Stimulated activated CD8-positive, alpha-beta memory T cell treated with anti-CD3 and anti-CD28 coated beads, Interleukin-4, amount 100 ng/mL, for 24 hours (primary cell): ENCODE measurements around the gene IGSF9B.

ENCODE experiments used
- DNase-seq: peaks from one replicate; pipeline ENCODE4 v3.0.0-alpha.2; 2020; ENCODE audit warnings: low read depth

The IGSF9B gene

DNA sequence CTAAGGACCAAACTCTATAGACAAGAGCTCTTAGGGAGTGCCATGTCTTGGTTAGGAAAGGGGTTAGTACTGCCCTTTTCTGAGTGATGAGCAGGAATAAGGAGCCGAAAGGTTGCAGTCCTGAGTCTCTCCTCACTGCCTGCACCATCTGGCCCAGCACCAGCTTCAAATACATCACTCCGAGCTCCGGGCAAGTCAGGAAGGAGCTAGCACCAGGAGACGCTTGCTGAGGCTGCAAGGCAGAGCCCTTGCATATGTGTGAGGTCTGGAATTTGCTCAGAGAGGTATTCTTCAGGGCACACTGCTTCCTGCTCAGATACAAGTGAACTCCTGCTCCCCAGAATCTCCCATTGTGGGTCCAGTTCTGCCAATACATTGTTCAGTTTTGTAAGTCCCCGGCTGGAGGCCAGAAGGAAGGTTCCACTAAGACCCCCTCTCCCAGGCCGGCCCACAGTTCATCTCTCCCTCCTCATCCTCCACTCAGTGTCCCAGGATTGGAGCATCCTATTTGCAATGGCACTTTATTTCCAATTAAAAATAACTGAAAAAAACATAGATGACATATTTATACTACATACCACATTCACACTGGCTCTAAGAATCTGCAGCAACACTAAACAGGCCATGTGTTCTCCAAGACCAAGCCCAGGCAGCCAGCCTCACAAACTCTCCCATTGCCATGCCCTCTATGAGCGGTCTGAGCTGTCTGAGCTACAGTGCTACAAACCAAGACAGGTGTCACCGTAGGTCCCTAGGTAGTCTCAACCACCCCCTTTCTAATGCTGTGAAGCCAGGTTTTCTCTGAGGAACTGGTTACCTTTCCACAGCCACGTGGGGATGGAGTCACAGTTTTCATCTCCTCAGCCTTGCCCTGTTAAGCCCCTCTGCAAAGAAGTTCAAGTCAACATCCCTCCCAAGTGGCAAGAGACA, 56.3 kb downstream of the IGSF9B start:
- no peak for DNase-seq

DNA sequence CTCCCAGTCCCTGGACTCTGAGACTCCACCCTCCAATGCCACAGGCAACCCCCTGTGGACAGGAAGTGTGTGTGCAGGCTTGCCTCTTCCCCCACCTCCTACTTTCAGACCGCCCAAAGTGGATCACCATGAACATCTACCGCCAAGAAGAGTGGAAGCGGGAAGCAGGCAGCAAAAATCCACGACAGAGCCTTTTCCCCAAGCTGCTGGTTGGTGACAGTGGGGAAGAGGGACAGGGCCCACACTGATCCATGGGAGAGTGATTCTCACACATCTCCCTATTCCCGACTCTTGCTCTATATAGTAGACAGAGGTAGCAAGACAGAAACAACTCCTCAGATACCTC, 58.0 kb downstream of the IGSF9B start:
- no peak for DNase-seq

- DNase-seq = no peak
Measured at GRCh38 chr11:133898031-133898769, 58.6 kb downstream of the IGSF9B start.

DNA sequence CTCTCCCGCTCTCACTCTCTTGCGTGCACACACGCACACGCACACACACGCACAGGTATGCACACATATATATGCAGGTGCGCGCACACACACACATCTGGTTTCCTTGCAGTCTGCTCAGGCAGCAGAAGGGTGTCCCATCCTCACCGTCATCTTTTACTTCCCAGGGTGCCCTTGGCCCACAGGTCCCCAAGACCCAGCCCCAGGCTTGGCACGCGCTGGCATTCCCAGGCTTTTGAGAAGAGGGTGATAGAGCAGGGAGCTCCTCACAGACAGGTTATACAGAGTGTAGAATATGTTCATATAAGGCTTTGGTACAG, 59.5 kb downstream of the IGSF9B start:
- no peak for DNase-seq

DNA sequence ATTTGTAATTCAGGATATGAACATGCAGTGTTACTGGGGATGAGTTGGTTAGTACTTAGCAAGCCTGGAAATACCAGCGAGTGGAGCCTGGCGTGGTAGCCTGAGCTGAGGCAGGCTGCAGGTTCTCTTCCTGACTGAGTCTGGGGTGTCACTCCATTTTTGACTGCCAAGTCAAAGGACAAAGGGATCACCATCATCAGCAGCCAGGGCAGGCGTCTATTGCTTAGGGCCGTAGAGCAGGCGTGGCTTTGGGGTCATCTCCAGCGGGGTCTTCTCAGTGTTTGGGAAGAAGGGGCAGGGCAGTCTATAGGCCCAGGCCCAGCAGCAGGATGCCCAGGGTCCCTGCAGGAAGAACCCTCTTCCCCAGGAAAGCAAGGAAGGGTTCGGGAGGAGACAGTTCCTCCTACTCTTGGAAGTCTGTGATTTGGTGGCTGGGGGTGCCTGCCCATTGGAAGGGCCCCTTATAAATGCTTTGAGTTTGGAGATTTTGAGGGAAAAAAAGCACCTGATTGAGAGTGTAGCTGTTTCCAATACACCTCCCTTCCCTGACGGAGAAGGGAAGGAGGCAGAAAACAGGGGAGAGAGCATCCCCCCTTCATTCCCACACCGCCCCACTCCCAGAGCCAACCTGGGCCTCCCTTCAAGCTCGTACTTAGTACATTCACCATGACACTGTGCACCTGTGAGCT, 60.0 kb downstream of the IGSF9B start:
- no peak for DNase-seq

DNA sequence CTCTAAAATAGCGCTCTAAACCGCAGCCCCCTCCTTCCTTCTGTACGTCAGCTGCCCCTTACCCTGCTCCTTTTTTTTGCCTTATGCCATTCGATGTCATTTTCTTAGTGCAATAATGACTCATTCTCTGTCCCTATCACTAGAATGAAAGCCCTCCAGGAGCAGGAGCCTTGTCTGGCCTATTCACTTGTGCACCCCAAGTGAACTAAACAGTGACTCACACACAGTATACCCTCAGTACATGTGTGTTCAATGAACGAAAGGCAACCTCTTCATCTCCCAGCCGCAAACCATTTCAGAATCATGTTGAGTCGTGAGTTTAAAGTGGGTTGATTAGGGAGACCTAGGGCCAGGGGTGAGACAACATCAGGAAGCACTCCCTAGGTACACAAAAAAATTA, 60.7 kb downstream of the IGSF9B start:
- DNase-seq = no peak

DNA sequence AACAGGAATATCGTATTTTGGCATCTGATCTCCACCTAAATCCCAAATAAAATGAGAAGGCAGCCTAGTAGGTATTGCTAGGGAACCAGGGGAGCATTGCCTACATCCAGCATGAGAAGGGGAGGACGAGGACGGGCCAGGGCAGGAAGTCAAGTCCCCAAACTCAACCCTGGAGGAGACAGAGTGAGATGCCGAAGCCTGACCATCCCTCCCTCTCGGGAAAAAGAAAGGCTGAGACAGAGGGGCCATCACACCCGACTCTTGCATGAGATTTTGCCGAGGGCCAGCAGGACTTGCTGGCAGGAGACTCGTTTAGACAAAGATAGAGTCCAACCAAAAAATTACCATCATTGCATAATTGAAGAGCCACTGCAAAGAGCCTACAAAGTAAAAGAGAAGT, 61.2 kb downstream of the IGSF9B start:
- no peak for DNase-seq

- no peak for DNase-seq
Measured at GRCh38 chr11:133895061-133895479, 61.7 kb downstream of the IGSF9B start.

DNA sequence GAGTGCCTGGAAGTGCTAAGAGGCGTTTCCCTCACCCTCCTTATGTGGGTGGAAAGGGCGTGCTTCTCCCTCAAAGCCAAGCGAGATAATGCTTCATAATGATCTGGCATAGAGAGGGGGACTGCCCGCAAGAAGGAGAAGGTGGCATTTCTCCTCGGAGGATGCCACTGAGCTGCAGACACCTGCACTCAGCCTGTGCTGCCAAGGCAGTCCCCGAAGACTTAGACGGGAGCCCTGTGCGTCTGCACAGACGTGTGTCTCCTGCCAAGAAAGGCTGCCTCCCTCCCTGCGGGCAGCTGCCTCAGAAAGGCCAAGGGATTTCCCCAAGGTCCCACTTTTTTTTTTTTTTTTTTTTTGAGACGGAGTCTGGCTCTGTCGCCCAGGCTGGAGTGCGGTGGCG, 63.4 kb downstream of the IGSF9B start:
- no peak for DNase-seq

DNA sequence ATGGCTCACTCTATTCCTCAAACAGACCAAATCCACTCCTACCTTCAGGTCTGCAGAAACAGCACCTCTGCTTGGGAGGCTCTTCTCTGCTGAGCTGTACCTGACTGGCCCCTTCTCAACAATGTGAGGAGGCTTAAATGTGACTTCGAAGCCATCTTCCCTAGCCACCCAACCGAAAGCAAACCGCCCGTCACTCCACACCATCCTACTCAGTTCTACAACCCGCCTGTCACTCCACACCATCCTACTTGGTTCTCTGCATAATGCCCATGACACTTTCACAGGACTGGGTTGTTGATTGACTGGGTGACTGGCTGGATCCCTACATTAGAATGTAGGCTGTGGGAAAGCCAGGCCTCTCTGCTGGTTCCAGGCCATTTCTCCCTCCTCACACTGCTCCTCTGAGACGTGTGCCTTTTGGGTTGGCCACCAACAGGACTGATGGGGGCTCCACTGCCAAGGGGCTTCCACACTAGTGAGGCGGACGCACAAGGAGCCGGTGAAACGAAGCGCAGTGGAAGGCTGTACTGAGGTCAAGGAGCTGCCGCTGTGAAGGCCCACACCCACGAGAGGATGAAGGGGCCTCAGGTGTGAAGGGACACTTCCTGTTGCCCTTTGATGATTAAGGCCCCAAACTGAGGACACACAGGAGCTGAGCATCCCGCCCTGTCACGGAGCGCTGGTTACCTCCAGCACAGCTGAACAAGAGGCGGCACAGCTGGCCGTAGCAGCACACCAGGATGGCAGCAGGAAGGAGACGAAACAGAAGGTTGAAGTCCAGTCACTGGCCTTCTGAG, 64.0 kb downstream of the IGSF9B start:
- no peak for DNase-seq

DNA sequence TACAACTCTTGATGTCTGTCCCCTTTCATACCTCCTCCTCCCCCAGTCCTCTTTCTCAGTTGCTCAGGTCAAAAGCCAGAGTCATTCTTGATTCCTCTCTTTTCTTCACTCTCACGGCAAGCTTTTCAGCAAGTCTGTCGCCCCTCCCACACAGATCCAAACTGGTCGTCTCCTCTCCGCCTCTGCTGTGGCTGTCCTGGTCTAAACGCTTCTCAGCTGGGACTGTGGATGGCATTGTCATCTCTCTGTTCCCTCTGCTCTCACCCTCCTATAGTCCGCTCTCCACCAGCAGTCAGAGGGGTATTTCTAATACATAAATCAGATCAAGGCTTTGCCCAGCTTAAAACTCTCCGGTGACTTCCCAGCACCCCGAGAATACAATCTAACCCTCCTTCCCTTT, 64.6 kb downstream of the IGSF9B start:
- no peak for DNase-seq

DNA sequence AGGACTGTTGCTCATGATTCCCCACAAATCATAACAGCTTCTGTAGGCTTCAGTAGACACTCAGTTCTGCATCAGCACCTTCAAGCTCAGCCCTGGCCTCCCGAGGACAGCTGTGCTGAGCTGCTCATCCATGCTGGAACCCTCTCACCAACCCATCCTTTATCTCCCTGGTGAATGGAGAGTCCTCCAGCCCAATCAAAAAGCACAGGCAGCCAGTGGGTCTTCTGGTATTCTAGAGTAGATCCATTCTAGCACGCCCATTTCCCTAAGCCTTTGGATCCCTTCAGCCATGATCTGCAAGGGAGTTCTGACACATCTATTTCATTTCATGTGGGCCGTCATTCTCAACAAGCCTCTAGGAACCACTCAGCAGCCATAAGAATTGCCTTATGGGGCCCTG, 66.9 kb downstream of the IGSF9B start:
- DNase-seq = no peak

GRCh38 chr11:133889188-133889587, 67.6 kb downstream of the IGSF9B start:
- no peak for DNase-seq

- DNase-seq = no peak
Measured at GRCh38 chr11:133887692-133888332, 69.0 kb downstream of the IGSF9B start.

GRCh38 chr11:133886029-133886428, 70.7 kb downstream of the IGSF9B start:
- no peak for DNase-seq

DNA sequence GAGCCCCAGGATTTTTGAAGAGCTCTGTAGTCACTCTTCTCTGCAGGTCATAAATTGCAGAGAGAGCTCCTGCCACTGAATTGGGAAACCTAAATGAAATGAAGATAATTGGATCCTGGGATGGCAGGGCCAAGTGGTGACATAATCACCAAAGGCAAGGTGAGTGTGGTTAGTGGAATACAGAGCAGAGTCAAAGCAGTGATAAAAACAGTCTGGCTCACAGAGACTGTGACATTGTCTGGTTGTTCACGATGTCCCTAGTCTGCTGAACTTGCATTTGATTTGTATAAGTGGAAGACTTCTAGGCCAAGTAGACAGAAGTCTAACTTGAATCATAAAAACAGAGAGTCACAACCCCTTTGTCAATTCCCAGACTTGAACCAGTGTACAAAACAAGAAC, 84.6 kb downstream of the IGSF9B start:
- no peak for DNase-seq

- no peak for DNase-seq
Measured at GRCh38 chr11:133867456-133867855, 89.3 kb downstream of the IGSF9B start.

GRCh38 chr11:133865466-133865865, 91.3 kb downstream of the IGSF9B start:
- DNase-seq = no peak

GRCh38 chr11:133864756-133865155, 92.0 kb downstream of the IGSF9B start:
- no peak for DNase-seq

DNA sequence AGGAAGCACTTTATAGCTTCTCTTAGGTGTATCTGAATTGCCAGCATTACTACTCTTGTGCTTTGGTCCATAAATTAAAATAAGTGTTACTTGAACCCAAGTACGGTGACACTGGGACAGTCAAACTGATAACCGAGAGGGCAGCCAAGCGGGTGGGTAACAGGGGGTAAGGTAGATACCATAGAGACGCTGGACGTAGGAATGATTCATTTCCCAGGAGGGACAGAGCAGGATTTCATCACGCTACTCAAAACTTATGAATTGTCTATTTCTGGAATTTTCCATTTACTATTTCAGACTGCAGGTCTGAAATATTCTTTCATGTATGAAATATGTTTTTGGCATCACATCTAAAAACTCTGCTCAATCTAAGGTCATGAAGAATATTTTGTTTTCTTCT, 96.6 kb downstream of the IGSF9B start:
- DNase-seq = no peak
